ENCODE results near the gene ABCF2. TPM values are rescaled to one million over a fixed set of nuclear protein-coding genes. Genes with fewer than 3 reads are reported as not detected.

Gene ABCF2
- total and polyA plus RNA-seq, 7 experiments from 2014 or later = 17.2 to 47.5 (median 27.7) TPM

- no peaks in the 10 kb centered on the region for H3K9me3 ChIP-seq (ENCODE audit: control insufficient read depth in 2 of 3, low read length in 3 of 3)
- intact Hi-C loops (cut with micrococcal nuclease) = loop anchor here in 1 of 2 donors (10.0 kb wide), 1 partner anchor 1462 kb away; the partner anchor contains the start of gene ZNF467
- no peaks in the 10 kb centered on the region for H3K27me3 ChIP-seq (ENCODE audit: control insufficient read depth in 2 of 2, insufficient read depth in 2 of 2, low read length in 2 of 2)
- Mint-ChIP-seq H3K9me3 (no peaks in the 10 kb centered on the region), H3K27ac (peak overlapping the region in 3 of 9 donors; percentile 11 to 66 (median 47)), H3K27me3 (no peaks in the 10 kb centered on the region), H3K36me3 (peaks cover 3 to 13% (median 5%) of the 10 kb centered on the region in 5 donors), H3K4me1 (peaks cover 26 to 36% (median 32%) of the 10 kb centered on the region in 7 donors), H3K4me3 (peak overlapping the region in 1 of 10 donors; percentile 38)
- H3K4me3 ChIP-seq (ENCODE audit: low read length) = no peak overlapping the region
- POLR2A ChIA-PET = interaction anchor here (1.0 kb wide), 1 partner anchor 17 kb away, joined by 3 read pairs; no protein-coding TSS in a partner anchor
- H3K27ac ChIP-seq (ENCODE audit: low read depth, low read length) = no peak overlapping the region
- no peak for DNase-seq
- peaks cover 3 to 50% (median 5%) of the 10 kb centered on the region in 3 experiments for H3K36me3 ChIP-seq (ENCODE audit: control insufficient read depth in 2 of 3, insufficient read depth in 3 of 3, low read length in 3 of 3)
- CTCF ChIA-PET = interaction anchor here (0.7 kb wide), 1 partner anchor 132 kb away, joined by 3 read pairs; no protein-coding TSS in a partner anchor
- no peak for ATAC-seq
- H3K4me1 ChIP-seq (ENCODE audit: control insufficient read depth in 2 of 2, insufficient read depth in 2 of 2, low read length in 2 of 2) = peaks cover 18 to 19% of the 10 kb centered on the region in 2 donors
Observed at GRCh38 chr7:151236406-151236805, 9.4 kb upstream of the ABCF2 start.

- H3K36me3 Mint-ChIP-seq = peaks cover 3 to 13% (median 5%) of the 10 kb centered on the region in 5 donors
- Histone ChIP-seq H3K27ac (ENCODE audit: low read depth, low read length) (no peak overlapping the region), H3K4me3 (ENCODE audit: low read length) (no peak overlapping the region), H3K9me3 (ENCODE audit: control insufficient read depth in 2 of 3, low read length in 3 of 3) (no peaks in the 10 kb centered on the region), H3K36me3 (ENCODE audit: control insufficient read depth in 2 of 3, insufficient read depth in 3 of 3, low read length in 3 of 3) (peaks cover 3 to 50% (median 5%) of the 10 kb centered on the region in 3 experiments), H3K27me3 (ENCODE audit: control insufficient read depth in 2 of 2, insufficient read depth in 2 of 2, low read length in 2 of 2) (no peaks in the 10 kb centered on the region), H3K4me1 (ENCODE audit: control insufficient read depth in 2 of 2, insufficient read depth in 2 of 2, low read length in 2 of 2) (peaks cover 18 to 19% of the 10 kb centered on the region in 2 donors)
- peak overlapping the region in 1 of 9 donors; percentile 14 for H3K27ac Mint-ChIP-seq
- no peaks in the 10 kb centered on the region for H3K9me3 Mint-ChIP-seq
- H3K4me3 Mint-ChIP-seq = peak overlapping the region in 3 of 10 donors; percentile 52 to 56 (median 53)
- intact Hi-C loops (cut with micrococcal nuclease) = loop anchor here in 1 of 2 donors (10.0 kb wide), 1 partner anchor 1460 kb away; the partner anchor contains the start of gene ZNF467
- ATAC-seq (no peak), DNase-seq (no peak)
- ChIA-PET CTCF (interaction anchor here (1.1 kb wide), 1 partner anchor 9 kb away, joined by 5 read pairs; no protein-coding TSS in a partner anchor), POLR2A (no interaction called here)
- H3K4me1 Mint-ChIP-seq = peaks cover 29 to 36% (median 32%) of the 10 kb centered on the region in 7 donors
- peaks cover 0 to 1% (median 0%) of the 10 kb centered on the region in 5 donors for H3K27me3 Mint-ChIP-seq
Observed at GRCh38 chr7:151235091-151235787, 8.2 kb upstream of the ABCF2 start.

- peaks cover 3 to 13% (median 5%) of the 10 kb centered on the region in 5 donors for H3K36me3 Mint-ChIP-seq
- ATAC-seq = no peak
- CTCF ChIA-PET = interaction anchor here (1.2 kb wide), 1 partner anchor 10 kb away, joined by 4 read pairs; no protein-coding TSS in a partner anchor
Observed at GRCh38 chr7:151233804-151234203, 6.8 kb upstream of the ABCF2 start.

GRCh38 chr7:151232917-151233701 is 6.1 kb upstream of the ABCF2 start:
- peaks cover 18 to 19% of the 10 kb centered on the region in 2 donors for H3K4me1 ChIP-seq (ENCODE audit: control insufficient read depth in 2 of 2, insufficient read depth in 2 of 2, low read length in 2 of 2)
- peaks cover 3 to 36% (median 5%) of the 10 kb centered on the region in 3 experiments for H3K36me3 ChIP-seq (ENCODE audit: control insufficient read depth in 2 of 3, insufficient read depth in 3 of 3, low read length in 3 of 3)
- peak overlapping the region; percentile 93 to 100 (median 98) for H3K4me3 Mint-ChIP-seq
- DNase-seq (peak in 6 of 9 donors; percentile 18 to 70 (median 36)), ATAC-seq (peak; percentile 73)
- intact Hi-C loops (cut with micrococcal nuclease) = loop anchor here (1.0 to 10.0 kb wide), 8 partner anchors 10 to 1608 kb away; partner anchors contain the start of gene ZNF467 (in 1 of the 2)
- peaks cover 0 to 6% (median 0%) of the 10 kb centered on the region in 5 donors for H3K27me3 Mint-ChIP-seq
- CTCF ChIA-PET = interaction anchor here (1.2 kb wide), 1 partner anchor 11 kb away, joined by 4 read pairs; no protein-coding TSS in a partner anchor
- H3K27me3 ChIP-seq (ENCODE audit: control insufficient read depth in 2 of 2, insufficient read depth in 2 of 2, low read length in 2 of 2) = no peaks in the 10 kb centered on the region
- H3K9me3 ChIP-seq (ENCODE audit: control insufficient read depth in 2 of 3, low read length in 3 of 3) = no peaks in the 10 kb centered on the region
- peaks cover 29 to 39% (median 34%) of the 10 kb centered on the region in 7 donors for H3K4me1 Mint-ChIP-seq
- peak overlapping the region; percentile 85 for H3K27ac ChIP-seq (ENCODE audit: low read depth, low read length)
- no peaks in the 10 kb centered on the region for H3K9me3 Mint-ChIP-seq
- H3K36me3 Mint-ChIP-seq = peaks cover 3 to 13% (median 5%) of the 10 kb centered on the region in 5 donors
- H3K27ac Mint-ChIP-seq = peak overlapping the region; percentile 87 to 99 (median 95)
- POLR2A ChIA-PET = interaction anchor here (0.6 to 2.0 kb wide), 4 partner anchors 11 to 215 kb away, joined by 4 to 10 read pairs (median 4); no protein-coding TSS in a partner anchor
- H3K4me3 ChIP-seq (ENCODE audit: low read length) = peak overlapping the region; percentile 90

More at GRCh38 chr7:151233804-151234203, 6.8 kb upstream of the ABCF2 start:
- H3K27ac ChIP-seq (ENCODE audit: low read depth, low read length) = peak overlapping the region; percentile 85
- H3K36me3 ChIP-seq (ENCODE audit: control insufficient read depth in 2 of 3, insufficient read depth in 3 of 3, low read length in 3 of 3) = peaks cover 3 to 42% (median 5%) of the 10 kb centered on the region in 3 experiments
- H3K27me3 Mint-ChIP-seq = peaks cover 0 to 6% (median 0%) of the 10 kb centered on the region in 5 donors
- POLR2A ChIA-PET = no interaction called here
- H3K9me3 ChIP-seq (ENCODE audit: control insufficient read depth in 2 of 3, low read length in 3 of 3) = no peaks in the 10 kb centered on the region
- peaks cover 29 to 36% (median 32%) of the 10 kb centered on the region in 7 donors for H3K4me1 Mint-ChIP-seq
- peak overlapping the region; percentile 90 for H3K4me3 ChIP-seq (ENCODE audit: low read length)
- H3K9me3 Mint-ChIP-seq = no peaks in the 10 kb centered on the region
- H3K27ac Mint-ChIP-seq = peak overlapping the region; percentile 87 to 99 (median 95)
- intact Hi-C loops (cut with micrococcal nuclease) = loop anchor here (1.0 to 10.0 kb wide), 7 partner anchors 9 to 1609 kb away; partner anchors contain the start of gene ZNF467 (in 1 of the 2)
- H3K4me3 Mint-ChIP-seq = peak overlapping the region; percentile 93 to 100 (median 98)
- no peaks in the 10 kb centered on the region for H3K27me3 ChIP-seq (ENCODE audit: control insufficient read depth in 2 of 2, insufficient read depth in 2 of 2, low read length in 2 of 2)
- DNase-seq = no peak
- peaks cover 18 to 19% of the 10 kb centered on the region in 2 donors for H3K4me1 ChIP-seq (ENCODE audit: control insufficient read depth in 2 of 2, insufficient read depth in 2 of 2, low read length in 2 of 2)

- peak within 1 kb of the TSS; percentile 93 to 100 (median 98) for H3K4me3 Mint-ChIP-seq
- peak; percentile 94 for ATAC-seq
- peak; percentile 74 to 91 (median 84) for DNase-seq
- peaks cover 3 to 13% (median 5%) of the 10 kb centered on the region in 5 donors for H3K36me3 Mint-ChIP-seq
- Histone ChIP-seq H3K36me3 (ENCODE audit: control insufficient read depth in 2 of 3, insufficient read depth in 3 of 3, low read length in 3 of 3) (peaks cover 3 to 28% (median 5%) of the 10 kb centered on the region in 3 experiments), H3K27ac (ENCODE audit: low read depth, low read length) (peak within 1 kb of the TSS; percentile 85), H3K27me3 (ENCODE audit: control insufficient read depth in 2 of 2, insufficient read depth in 2 of 2, low read length in 2 of 2) (no peaks in the 10 kb centered on the region), H3K9me3 (ENCODE audit: control insufficient read depth in 2 of 3, low read length in 3 of 3) (no peaks in the 10 kb centered on the region), H3K4me1 (ENCODE audit: control insufficient read depth in 2 of 2, insufficient read depth in 2 of 2, low read length in 2 of 2) (peaks cover 19 to 23% of the 10 kb centered on the region in 2 donors), H3K4me3 (ENCODE audit: low read length) (peak within 1 kb of the TSS; percentile 90)
- intact Hi-C loops (cut with micrococcal nuclease) = loop anchor here (1.0 to 10.0 kb wide), 7 partner anchors 12 to 1608 kb away; partner anchors contain the start of gene ZNF467 (in 1 of the 2)
- H3K4me1 Mint-ChIP-seq = peaks cover 30 to 45% (median 39%) of the 10 kb centered on the region in 7 donors
- no peaks in the 10 kb centered on the region for H3K9me3 Mint-ChIP-seq
- H3K27ac Mint-ChIP-seq = peak within 1 kb of the TSS; percentile 87 to 99 (median 98)
- ChIA-PET POLR2A (interaction anchor here (0.6 to 2.0 kb wide), 4 partner anchors 12 to 214 kb away, joined by 4 to 10 read pairs (median 4); no protein-coding TSS in a partner anchor), CTCF (interaction anchor here (0.5 kb wide), 1 partner anchor 211 kb away, joined by 3 read pairs; no protein-coding TSS in a partner anchor)
- H3K27me3 Mint-ChIP-seq = peaks cover 0 to 6% (median 0%) of the 10 kb centered on the region in 5 donors
Observed at GRCh38 chr7:151232091-151232916, 5.3 kb upstream of the ABCF2 start, which contains the start of gene CHPF2. Gene CHPF2, plus strand, starts transcription at chr7:151232483. Its CDS starts 1,529 bp downstream, at chr7:151234012.

Data from naive thymus-derived CD4-positive, alpha-beta T cell (primary cell).